SK-N-SH treated with all-trans-retinoic acid at 6 μM for 48 hours (cell line): ENCODE data around the gene NDN.

Experiments used
- ARNTL ChIP-seq: fragments of 450-650 bp; formaldehyde crosslinking; IDR thresholded peaks from 2 replicates; pipeline ENCODE4 v1.5.0; 2020; ENCODE audit warnings: low read depth, mild to moderate bottlenecking, moderate library complexity, borderline replicate concordance
- CREB5 ChIP-seq: fragments of 250-450 bp; sonication (Bioruptor Pico); IDR thresholded peaks from 2 replicates; pipeline ENCODE4 v1.5.1; 2020; ENCODE audit warnings: low read depth, mild to moderate bottlenecking, moderate library complexity
- CSDC2 ChIP-seq: fragments of 250-450 bp; sonication (Bioruptor Pico); IDR thresholded peaks from 2 replicates; pipeline ENCODE4 v1.5.0; 2020; ENCODE audit warnings: mild to moderate bottlenecking, moderate library complexity
- ESRRG ChIP-seq: fragments of 250-450 bp; sonication (Bioruptor Pico); IDR thresholded peaks from 2 replicates; pipeline ENCODE4 v1.6.1; 2021; ENCODE audit warnings: mild to moderate bottlenecking
- GLIS3 ChIP-seq: fragments of 250-450 bp; sonication (Bioruptor Pico); IDR thresholded peaks from 2 replicates; pipeline ENCODE4 v1.5.0; 2020; ENCODE audit warnings: mild to moderate bottlenecking, moderate library complexity
- PATZ1 ChIP-seq: fragments of 250-450 bp; sonication (Bioruptor Pico); IDR thresholded peaks from 2 replicates; pipeline ENCODE4 v1.8.0; 2020; ENCODE audit warnings: mild to moderate bottlenecking, moderate library complexity, borderline replicate concordance
- SNAI2 ChIP-seq: fragments of 250-450 bp; sonication (Bioruptor Pico); IDR thresholded peaks from 2 replicates; pipeline ENCODE4 v1.5.0; 2020; ENCODE audit warnings: mild to moderate bottlenecking, moderate library complexity
- TOX ChIP-seq: fragments of 250-450 bp; sonication (Bioruptor Pico); IDR thresholded peaks from 2 replicates; pipeline ENCODE4 v1.8.0; 2021; ENCODE audit warnings: mild to moderate bottlenecking, moderate library complexity, borderline replicate concordance
- TSHZ2 ChIP-seq: fragments of 250-450 bp; sonication (Bioruptor Pico); IDR thresholded peaks from 2 replicates; pipeline ENCODE4 v1.5.0; 2020; ENCODE audit warnings: mild to moderate bottlenecking, moderate library complexity
- ZFP30 ChIP-seq: fragments of 450-650 bp; formaldehyde crosslinking; IDR thresholded peaks from 2 replicates; pipeline ENCODE4 v1.5.0; 2022; ENCODE audit warnings: mild to moderate bottlenecking, moderate library complexity
- ZNF70 ChIP-seq: fragments of 450-650 bp; formaldehyde crosslinking; IDR thresholded peaks from 2 replicates; pipeline ENCODE4 v1.5.0; 2020; ENCODE audit warnings: mild to moderate bottlenecking, moderate library complexity
- ZNF8 ChIP-seq: fragments of 450-650 bp; formaldehyde crosslinking; IDR thresholded peaks from 2 replicates; pipeline ENCODE4 v1.5.0; 2020; ENCODE audit warnings: mild to moderate bottlenecking, moderate library complexity

GRCh38 chr15:23695282-23695681 lies 8.2 kb upstream of the NDN start:
- no peak for TF ChIP-seq ARNTL
- no peak for TF ChIP-seq PATZ1 (CRISPR knock-in tag)
- TF ChIP-seq CREB5 (CRISPR knock-in tag): no peak
- no peak for TF ChIP-seq CSDC2 (CRISPR knock-in tag)
- no peak for TF ChIP-seq TOX
- no peak for TF ChIP-seq TSHZ2 (CRISPR knock-in tag)
- TF ChIP-seq GLIS3 (CRISPR knock-in tag): no peak
- no peak for TF ChIP-seq ZNF8 (CRISPR knock-in tag)
- TF ChIP-seq ESRRG (CRISPR knock-in tag): no peak
- TF ChIP-seq SNAI2 (CRISPR knock-in tag): no peak
- TF ChIP-seq ZNF70: no peak
- TF ChIP-seq ZFP30 (CRISPR knock-in tag): no peak
